ENCODE results near the gene KBTBD13.

KBTBD13 gene

DNA sequence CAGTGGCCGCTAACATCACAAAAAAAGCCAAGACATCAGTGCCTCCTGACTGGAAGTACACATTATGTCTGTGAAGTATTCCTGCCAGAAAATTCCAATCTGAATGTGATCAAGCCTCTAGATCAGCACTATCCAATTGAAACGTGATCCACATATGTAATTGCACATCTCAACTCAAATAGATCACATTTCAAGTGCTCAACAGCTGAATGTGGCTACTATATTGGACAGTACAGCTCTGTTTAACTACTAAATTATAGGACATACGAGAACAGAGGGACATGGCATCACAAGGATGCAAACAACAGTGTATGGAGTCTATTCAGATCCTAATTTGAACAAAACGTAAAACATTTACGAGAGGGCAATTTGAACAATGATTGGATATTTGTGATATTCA lies 39.0 kb downstream of the KBTBD13 start:
- no peak for TF ChIP-seq CTCF (IDR thresholded peaks at IDR 0.05; ENCODE audit: low read depth, low read length)
- Histone ChIP-seq H3K9me3 (no peaks in the 10 kb centered on the region), H3K4me3 (ENCODE audit: low read depth, low read length) (no peak overlapping the region), H3K36me3 (peaks cover 41% of the 10 kb centered on the region), H3K4me1 (no peaks in the 10 kb centered on the region), H3K27me3 (no peaks in the 10 kb centered on the region)
- no peak for DNase-seq
